Left ventricle myocardium inferior (tissue), 1 donor: ENCODE measurements around the gene VCX2. TPM values are rescaled to one million over a fixed set of nuclear protein-coding genes. Genes with fewer than 3 reads are reported as not detected.

Experiments
- DNase-seq: peaks from one replicate; pipeline ENCODE4 v3.0.0-alpha.2; 2020
- H3K27ac ChIP-seq: fragments of 200-600 bp; replicated peaks from 2 replicates; pipeline ENCODE4 v1.8.0; 2021
- H3K27me3 ChIP-seq: fragments of 200-600 bp; 2 replicates; pipeline ENCODE4 v1.8.0; 2021; ENCODE audit warnings: low read depth
- H3K36me3 ChIP-seq: fragments of 200-600 bp; 2 replicates; pipeline ENCODE4 v1.8.0; 2021
- H3K4me1 ChIP-seq: fragments of 200-600 bp; 2 replicates; pipeline ENCODE4 v1.8.0; 2021
- H3K4me3 ChIP-seq: fragments of 200-600 bp; 2 replicates; pipeline ENCODE4 v1.8.0; 2021; ENCODE audit warnings: mild to moderate bottlenecking, moderate library complexity
- H3K9me3 ChIP-seq: fragments of 200-600 bp; replicated peaks from 2 replicates; pipeline ENCODE4 v1.8.0; 2021
- CTCF ChIP-seq: fragments of 200-600 bp; IDR thresholded peaks from 2 replicates; pipeline ENCODE4 v1.8.0; 2021; ENCODE audit warnings: antibody characterized with exemption, mild to moderate bottlenecking, borderline replicate concordance
- intact Hi-C: fragments of 100-400 bp; cut with micrococcal nuclease; formaldehyde crosslinking; loops from one replicate; pipeline ENCODE4 v1.11.0; 2022
- total RNA-seq: library from RNA; stranded (reverse); fragmentation: NEBNext Ultra II Directional; extraction: Animal tissue kit (Norgen Biotek cat#: 25700); gene quantifications from one replicate; pipeline ENCODE4 v1.2.1, GENCODE V29; 2021
- donor health status: DM: no; HTN: yes; CAD: no; lungs with severe emphysema.

The VCX2 gene
- total RNA-seq, 1 donor from 2014 or later, result not detected

- Histone ChIP-seq H3K4me3 (no peak overlapping the region), H3K27me3 (no peaks in the 10 kb centered on the region), H3K9me3 (peaks cover 3% of the 10 kb centered on the region), H3K27ac (no peak overlapping the region), H3K4me1 (no peaks in the 10 kb centered on the region), H3K36me3 (no peaks in the 10 kb centered on the region)
- TF ChIP-seq CTCF, result no peak
- intact Hi-C loops, result no loop called here
- DNase-seq, result no peak
Observed at GRCh38 chrX:8192276-8192675, 21.2 kb upstream of the VCX2 start.

GRCh38 chrX:8191022-8191421, 20.0 kb upstream of the VCX2 start:
- no peak for DNase-seq
- Histone ChIP-seq H3K27me3 (no peaks in the 10 kb centered on the region), H3K27ac (no peak overlapping the region), H3K4me3 (no peak overlapping the region), H3K4me1 (no peaks in the 10 kb centered on the region), H3K36me3 (no peaks in the 10 kb centered on the region), H3K9me3 (peaks cover 3% of the 10 kb centered on the region)
- intact Hi-C loops, result no loop called here
- no peak for TF ChIP-seq CTCF

- no peak overlapping the region for H3K27ac ChIP-seq
- no peaks in the 10 kb centered on the region for H3K27me3 ChIP-seq
- no peak overlapping the region for H3K4me3 ChIP-seq
- H3K4me1 ChIP-seq, result no peaks in the 10 kb centered on the region
- H3K36me3 ChIP-seq, result no peaks in the 10 kb centered on the region
- TF ChIP-seq CTCF, result no peak
- intact Hi-C loops, result no loop called here
- no peak for DNase-seq
- H3K9me3 ChIP-seq, result peaks cover 3% of the 10 kb centered on the region
Observed at GRCh38 chrX:8190341-8190830, 19.3 kb upstream of the VCX2 start.

- H3K27ac ChIP-seq, result no peak overlapping the region
- H3K36me3 ChIP-seq, result no peaks in the 10 kb centered on the region
- H3K4me3 ChIP-seq, result no peak overlapping the region
- intact Hi-C loops, result no loop called here
- no peaks in the 10 kb centered on the region for H3K27me3 ChIP-seq
- TF ChIP-seq CTCF, result no peak
- no peak for DNase-seq
- H3K9me3 ChIP-seq, result peaks cover 3% of the 10 kb centered on the region
- H3K4me1 ChIP-seq, result no peaks in the 10 kb centered on the region
Observed at GRCh38 chrX:8189096-8189830, 18.2 kb upstream of the VCX2 start.

- TF ChIP-seq CTCF, result no peak
- no peak overlapping the region for H3K27ac ChIP-seq
- intact Hi-C loops, result no loop called here
- no peaks in the 10 kb centered on the region for H3K9me3 ChIP-seq
- no peak overlapping the region for H3K4me3 ChIP-seq
- DNase-seq, result no peak
- no peaks in the 10 kb centered on the region for H3K36me3 ChIP-seq
- H3K4me1 ChIP-seq, result no peaks in the 10 kb centered on the region
- no peaks in the 10 kb centered on the region for H3K27me3 ChIP-seq
Observed at GRCh38 chrX:8183346-8183745, 12.3 kb upstream of the VCX2 start.
